ENCODE measurements around the gene SMYD3.

DNA sequence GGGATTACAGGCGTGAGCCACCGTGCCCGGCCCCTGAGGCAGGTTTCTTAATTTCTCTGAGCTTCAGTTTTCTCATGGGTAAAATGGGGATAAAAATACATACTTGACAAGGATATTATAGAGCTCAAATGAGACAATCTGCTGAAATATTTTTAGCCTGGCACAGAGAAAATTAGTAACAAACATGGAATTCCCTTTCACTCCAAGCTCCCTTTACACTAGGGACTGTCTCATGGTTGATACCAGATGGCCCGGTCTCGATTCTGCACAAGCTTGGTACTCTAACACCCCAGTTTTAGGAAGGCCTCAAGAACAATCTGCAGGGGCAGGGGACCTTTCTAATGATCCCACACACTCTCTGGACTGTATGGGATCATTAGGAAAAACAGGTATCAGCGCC lies 671.7 kb downstream of the SMYD3 start:
- TF ChIP-seq, protein P1, sequence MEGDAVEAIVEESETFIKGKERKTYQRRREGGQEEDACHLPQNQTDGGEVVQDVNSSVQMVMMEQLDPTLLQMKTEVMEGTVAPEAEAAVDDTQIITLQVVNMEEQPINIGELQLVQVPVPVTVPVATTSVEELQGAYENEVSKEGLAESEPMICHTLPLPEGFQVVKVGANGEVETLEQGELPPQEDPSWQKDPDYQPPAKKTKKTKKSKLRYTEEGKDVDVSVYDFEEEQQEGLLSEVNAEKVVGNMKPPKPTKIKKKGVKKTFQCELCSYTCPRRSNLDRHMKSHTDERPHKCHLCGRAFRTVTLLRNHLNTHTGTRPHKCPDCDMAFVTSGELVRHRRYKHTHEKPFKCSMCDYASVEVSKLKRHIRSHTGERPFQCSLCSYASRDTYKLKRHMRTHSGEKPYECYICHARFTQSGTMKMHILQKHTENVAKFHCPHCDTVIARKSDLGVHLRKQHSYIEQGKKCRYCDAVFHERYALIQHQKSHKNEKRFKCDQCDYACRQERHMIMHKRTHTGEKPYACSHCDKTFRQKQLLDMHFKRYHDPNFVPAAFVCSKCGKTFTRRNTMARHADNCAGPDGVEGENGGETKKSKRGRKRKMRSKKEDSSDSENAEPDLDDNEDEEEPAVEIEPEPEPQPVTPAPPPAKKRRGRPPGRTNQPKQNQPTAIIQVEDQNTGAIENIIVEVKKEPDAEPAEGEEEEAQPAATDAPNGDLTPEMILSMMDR (IDR thresholded peaks at IDR 0.05): no peak
- no peak for TF ChIP-seq POLR2A (IDR thresholded peaks at IDR 0.05)
